ENCODE measurements around the gene ZSWIM3. TPM values are rescaled to one million over a fixed set of nuclear protein-coding genes. Genes with fewer than 3 reads are reported as not detected.

ZSWIM3 gene
- total and polyA plus RNA-seq, 2 of the 13 experiments (the other 11 are each of a cell fraction or from before 2014, with no cell fraction given): 5.2 to 5.8 TPM

- TF ChIP-seq ZNF362 (CRISPR knock-in tag; IDR thresholded peaks at IDR 0.05; ENCODE audit: borderline replicate concordance) (no peak), ZXDC (CRISPR knock-in tag; IDR thresholded peaks at IDR 0.05) (no peak), YEATS2 (CRISPR knock-in tag; IDR thresholded peaks at IDR 0.05; ENCODE audit: borderline replicate concordance) (no peak), DZIP1 (CRISPR knock-in tag; IDR thresholded peaks at IDR 0.05) (no peak), ATF5 (CRISPR knock-in tag; IDR thresholded peaks at IDR 0.05; ENCODE audit: low read depth) (no peak), GRHL1 (CRISPR knock-in tag; conservative IDR thresholded peaks at IDR 0.05) (no peak), FOXC1 (CRISPR knock-in tag; IDR thresholded peaks at IDR 0.05; ENCODE audit: borderline replicate concordance) (no peak), ZNF30 (CRISPR knock-in tag; IDR thresholded peaks at IDR 0.05) (no peak), HBP1 (CRISPR knock-in tag; IDR thresholded peaks at IDR 0.05; ENCODE audit: low read depth) (no peak), DMAP1 (CRISPR knock-in tag; IDR thresholded peaks at IDR 0.05) (no peak), ZNF644 (CRISPR knock-in tag; IDR thresholded peaks at IDR 0.05; ENCODE audit: low read depth) (no peak), ZNF329 (CRISPR knock-in tag; IDR thresholded peaks at IDR 0.05; ENCODE audit: low read depth) (no peak), TEAD2 (CRISPR knock-in tag; IDR thresholded peaks at IDR 0.05) (no peak), ZNF180 (CRISPR knock-in tag; IDR thresholded peaks at IDR 0.05; ENCODE audit: borderline replicate concordance, low read depth) (no peak), ZSCAN22 (CRISPR knock-in tag; IDR thresholded peaks at IDR 0.05) (no peak), KDM5A (IDR thresholded peaks at IDR 0.05; ENCODE audit: borderline replicate concordance, low read length) (no peak), ZNF260 (CRISPR knock-in tag; IDR thresholded peaks at IDR 0.05; ENCODE audit: borderline replicate concordance, low read depth) (no peak)
These were observed 68.5 kb downstream of the ZSWIM3 start (continued) for GRCh38 chr20:45925821-45926506.

Data from HepG2 (cell line).